GM21529 (cell line): ENCODE data around the gene EID3.

Experiments used
- ATAC-seq: cut with Tn5 transposase; IDR thresholded peaks from one replicate; pipeline ENCODE4 v1.9.1; 2021; ENCODE audit not compliant: unreplicated experiment

The EID3 gene

GRCh38 chr12:104333692-104334255 lies 30.2 kb downstream of the EID3 start:
- no peak for ATAC-seq

- ATAC-seq = no peak
Measured at GRCh38 chr12:104334581-104334980, 31.0 kb downstream of the EID3 start.

- ATAC-seq = no peak
Measured at GRCh38 chr12:104336115-104336514, 32.6 kb downstream of the EID3 start.

GRCh38 chr12:104337030-104337558 lies 33.6 kb downstream of the EID3 start:
- no peak for ATAC-seq

- no peak for ATAC-seq
Measured at GRCh38 chr12:104339663-104340062, 36.1 kb downstream of the EID3 start.

- no peak for ATAC-seq
Measured at GRCh38 chr12:104340177-104340576, 36.6 kb downstream of the EID3 start.

- no peak for ATAC-seq
Measured at GRCh38 chr12:104340925-104341611, 37.5 kb downstream of the EID3 start.

GRCh38 chr12:104342147-104342546 lies 38.6 kb downstream of the EID3 start:
- no peak for ATAC-seq

- ATAC-seq = no peak
Measured at GRCh38 chr12:104342635-104343249, 39.2 kb downstream of the EID3 start.

GRCh38 chr12:104344682-104345081 lies 41.1 kb downstream of the EID3 start:
- no peak for ATAC-seq

- ATAC-seq = no peak
Measured at GRCh38 chr12:104345234-104346066, 41.9 kb downstream of the EID3 start.

GRCh38 chr12:104347374-104348075 lies 44.0 kb downstream of the EID3 start:
- ATAC-seq = no peak

- ATAC-seq = no peak
Measured at GRCh38 chr12:104348283-104348993, 44.9 kb downstream of the EID3 start.

- ATAC-seq = no peak
Measured at GRCh38 chr12:104348994-104349494, 45.5 kb downstream of the EID3 start.

GRCh38 chr12:104350211-104351056 lies 46.9 kb downstream of the EID3 start:
- ATAC-seq = no peak

GRCh38 chr12:104351057-104351983 lies 47.8 kb downstream of the EID3 start:
- ATAC-seq = no peak

GRCh38 chr12:104352106-104352713 lies 48.7 kb downstream of the EID3 start:
- ATAC-seq = no peak
